ENCODE measurements around the gene TNS3.

The TNS3 gene

GRCh38 chr7:47405286-47405904 lies 176.5 kb downstream of the TNS3 start:
- no peak overlapping the region for H4K8ac ChIP-seq (ENCODE audit: low read length)
- peak; percentile 57 for DNase-seq
- 95% methylated on average over 8 of the region's 8 CpGs for WGBS
- peak overlapping the region; percentile 7 for H2BK15ac ChIP-seq (ENCODE audit: low read depth, poor library complexity, severe bottlenecking)
- no peak overlapping the region for H3K4ac ChIP-seq (ENCODE audit: low read depth in 1 of 2, low read length in 2 of 2)
- no peak overlapping the region for H3K14ac ChIP-seq (ENCODE audit: low read length in 2 of 2)
- H2AFZ ChIP-seq (ENCODE audit: low read depth, low read length): no peak overlapping the region
- H3K9me3 ChIP-seq (ENCODE audit: control insufficient read depth, low read length): no peaks in the 10 kb centered on the region
- H3K36me3 ChIP-seq (ENCODE audit: control insufficient read depth in 1 of 2, insufficient read depth in 2 of 2, low read depth in 1 of 2, low read length in 2 of 2): peaks cover 0 to 67% of the 10 kb centered on the region in 2 experiments
- H2BK12ac ChIP-seq (ENCODE audit: low read length in 2 of 2): no peak overlapping the region
- H3K4me1 ChIP-seq (ENCODE audit: control insufficient read depth, insufficient read depth, low read depth, low read length): peaks cover 28% of the 10 kb centered on the region
- H3K79me1 ChIP-seq (replicated peaks; ENCODE audit: low read length, poor library complexity, severe bottlenecking): peaks cover 18% of the 10 kb centered on the region
- no peak overlapping the region for H3K9ac ChIP-seq (ENCODE audit: low read length)
- H3K4me3 ChIP-seq (ENCODE audit: insufficient read depth in 1 of 2, low read depth in 1 of 2, low read length in 2 of 2): no peak overlapping the region
- H2AK5ac ChIP-seq (ENCODE audit: low read length, severe bottlenecking): no peak overlapping the region
- no peak overlapping the region for H2BK120ac ChIP-seq (ENCODE audit: low read depth, low read length)
- H3K27ac ChIP-seq (ENCODE audit: low read length, poor library complexity, severe bottlenecking): peak overlapping the region; percentile 44
- H4K91ac ChIP-seq (ENCODE audit: low read length): no peak overlapping the region
- no peak overlapping the region for H3K18ac ChIP-seq (ENCODE audit: low read depth in 1 of 2, low read length in 2 of 2)
- H3K4me2 ChIP-seq (ENCODE audit: low read length, poor library complexity, severe bottlenecking): no peak overlapping the region
- peaks cover 0 to 16% of the 10 kb centered on the region in 2 experiments for H3K27me3 ChIP-seq (ENCODE audit: control insufficient read depth in 1 of 2, insufficient read depth in 1 of 2, low read length in 2 of 2)
- H3K23ac ChIP-seq (ENCODE audit: low read length in 2 of 2): no peak overlapping the region
- H2BK5ac ChIP-seq (ENCODE audit: low read depth, low read length, poor library complexity, severe bottlenecking): no peak overlapping the region

- Histone ChIP-seq H3K23ac (ENCODE audit: low read length in 2 of 2) (no peak overlapping the region), H4K91ac (ENCODE audit: low read length) (no peak overlapping the region), H3K27me3 (ENCODE audit: control insufficient read depth in 1 of 2, insufficient read depth in 1 of 2, low read length in 2 of 2) (peaks cover 0 to 16% of the 10 kb centered on the region in 2 experiments), H4K8ac (ENCODE audit: low read length) (no peak overlapping the region), H3K9me3 (ENCODE audit: control insufficient read depth, low read length) (no peaks in the 10 kb centered on the region), H2AK5ac (ENCODE audit: low read length, severe bottlenecking) (no peak overlapping the region), H3K27ac (ENCODE audit: low read length, poor library complexity, severe bottlenecking) (no peak overlapping the region), H2BK5ac (ENCODE audit: low read depth, low read length, poor library complexity, severe bottlenecking) (no peak overlapping the region), H2BK15ac (ENCODE audit: low read depth, poor library complexity, severe bottlenecking) (no peak overlapping the region), H3K18ac (ENCODE audit: low read depth in 1 of 2, low read length in 2 of 2) (no peak overlapping the region), H3K4ac (ENCODE audit: low read depth in 1 of 2, low read length in 2 of 2) (no peak overlapping the region), H3K4me1 (ENCODE audit: control insufficient read depth, insufficient read depth, low read depth, low read length) (peaks cover 24% of the 10 kb centered on the region), H3K4me3 (ENCODE audit: insufficient read depth in 1 of 2, low read depth in 1 of 2, low read length in 2 of 2) (no peak overlapping the region), H2BK120ac (ENCODE audit: low read depth, low read length) (no peak overlapping the region), H3K4me2 (ENCODE audit: low read length, poor library complexity, severe bottlenecking) (no peak overlapping the region), H3K14ac (ENCODE audit: low read length in 2 of 2) (no peak overlapping the region), H3K9ac (ENCODE audit: low read length) (no peak overlapping the region), H2AFZ (ENCODE audit: low read depth, low read length) (no peak overlapping the region), H3K36me3 (ENCODE audit: control insufficient read depth in 1 of 2, insufficient read depth in 2 of 2, low read depth in 1 of 2, low read length in 2 of 2) (peaks cover 0 to 57% of the 10 kb centered on the region in 2 experiments), H3K79me1 (replicated peaks; ENCODE audit: low read length, poor library complexity, severe bottlenecking) (peaks cover 18% of the 10 kb centered on the region), H2BK12ac (ENCODE audit: low read length in 2 of 2) (no peak overlapping the region)
- WGBS: 100% methylated on average over 3 of the region's 3 CpGs
- DNase-seq: no peak
Measured at GRCh38 chr7:47404010-47404409, 177.9 kb downstream of the TNS3 start.

- Histone ChIP-seq H3K4me3 (ENCODE audit: insufficient read depth in 1 of 2, low read depth in 1 of 2, low read length in 2 of 2) (no peak overlapping the region), H2BK12ac (ENCODE audit: low read length in 2 of 2) (no peak overlapping the region), H3K14ac (ENCODE audit: low read length in 2 of 2) (peak overlapping the region in 1 of 2 experiments; percentile 10), H3K4me2 (ENCODE audit: low read length, poor library complexity, severe bottlenecking) (no peak overlapping the region), H3K23ac (ENCODE audit: low read length in 2 of 2) (no peak overlapping the region), H2AFZ (ENCODE audit: low read depth, low read length) (no peak overlapping the region), H3K9me3 (ENCODE audit: control insufficient read depth, low read length) (no peaks in the 10 kb centered on the region), H3K79me1 (replicated peaks; ENCODE audit: low read length, poor library complexity, severe bottlenecking) (peaks cover 13% of the 10 kb centered on the region), H2BK120ac (ENCODE audit: low read depth, low read length) (no peak overlapping the region), H4K91ac (ENCODE audit: low read length) (peak overlapping the region; percentile 1), H2BK15ac (ENCODE audit: low read depth, poor library complexity, severe bottlenecking) (no peak overlapping the region), H3K27me3 (ENCODE audit: control insufficient read depth in 1 of 2, insufficient read depth in 1 of 2, low read length in 2 of 2) (peaks cover 0 to 16% of the 10 kb centered on the region in 2 experiments), H3K4ac (ENCODE audit: low read depth in 1 of 2, low read length in 2 of 2) (no peak overlapping the region), H3K36me3 (ENCODE audit: control insufficient read depth in 1 of 2, insufficient read depth in 2 of 2, low read depth in 1 of 2, low read length in 2 of 2) (peaks cover 0 to 50% of the 10 kb centered on the region in 2 experiments), H4K8ac (ENCODE audit: low read length) (peak overlapping the region; percentile 15), H3K18ac (ENCODE audit: low read depth in 1 of 2, low read length in 2 of 2) (peak overlapping the region in 1 of 2 experiments; percentile 32), H3K27ac (ENCODE audit: low read length, poor library complexity, severe bottlenecking) (no peak overlapping the region), H2AK5ac (ENCODE audit: low read length, severe bottlenecking) (no peak overlapping the region), H2BK5ac (ENCODE audit: low read depth, low read length, poor library complexity, severe bottlenecking) (no peak overlapping the region), H3K9ac (ENCODE audit: low read length) (no peak overlapping the region), H3K4me1 (ENCODE audit: control insufficient read depth, insufficient read depth, low read depth, low read length) (peaks cover 24% of the 10 kb centered on the region)
- no peak for DNase-seq
- 87% methylated on average over 15 of the region's 15 CpGs for WGBS
Measured at GRCh38 chr7:47402941-47403866, 178.7 kb downstream of the TNS3 start.

Data from mesenchymal stem cell (in vitro differentiated cells and primary cell).